NCI-H2107 (cell line): Measurements from ENCODE around the gene CLEC4F.
"Not testable (repeated sequence)": the region's sequence is repeated elsewhere in the genome, so short reads cannot be mapped to it uniquely, and the experiment has no call there.

Source experiments
- DNase-seq: peaks from one replicate; lab custom pipeline; 2025; lab: John Stamatoyannopoulos, UW

Gene CLEC4F

GRCh38 chr2:70826696-70827350, 6.4 kb upstream of the CLEC4F start:
- DNase-seq = no peak

GRCh38 chr2:70823249-70823648, 2.9 kb upstream of the CLEC4F start:
- no peak for DNase-seq

- DNase-seq = no peak
Measured at GRCh38 chr2:70822843-70823242, 2.4 kb upstream of the CLEC4F start.

- no peak for DNase-seq
Measured at GRCh38 chr2:70817284-70817954, 3.0 kb downstream of the CLEC4F start.

- DNase-seq = no peak
Measured at GRCh38 chr2:70816726-70817125, 3.7 kb downstream of the CLEC4F start.

- no peak for DNase-seq
Measured at GRCh38 chr2:70808983-70809958, 11.1 kb downstream of the CLEC4F start.

- no peak for DNase-seq
Measured at GRCh38 chr2:70807828-70808118, 12.6 kb downstream of the CLEC4F start.

- no peak for DNase-seq
Measured at GRCh38 chr2:70807102-70807827, 13.1 kb downstream of the CLEC4F start.

- DNase-seq = no peak
Measured at GRCh38 chr2:70806620-70807019, 13.8 kb downstream of the CLEC4F start.

- peak; percentile 21 for DNase-seq
Measured at GRCh38 chr2:70806013-70806412, 14.4 kb downstream of the CLEC4F start.

- DNase-seq = no peak
Measured at GRCh38 chr2:70801607-70802263, 18.7 kb downstream of the CLEC4F start.

GRCh38 chr2:70799706-70800105, 20.7 kb downstream of the CLEC4F start:
- DNase-seq = no peak

GRCh38 chr2:70797996-70798395, 22.4 kb downstream of the CLEC4F start:
- not testable (repeated sequence) for DNase-seq

- no peak for DNase-seq
Measured at GRCh38 chr2:70797506-70797905, 22.9 kb downstream of the CLEC4F start.

GRCh38 chr2:70796262-70796661, 24.1 kb downstream of the CLEC4F start:
- DNase-seq = no peak

GRCh38 chr2:70795164-70795995, 25.0 kb downstream of the CLEC4F start:
- DNase-seq = no peak

- DNase-seq = no peak
Measured at GRCh38 chr2:70793450-70793849, 26.9 kb downstream of the CLEC4F start.

- DNase-seq = no peak
Measured at GRCh38 chr2:70790136-70790828, 30.1 kb downstream of the CLEC4F start, which contains the start of gene FIGLA. TSS of gene FIGLA (minus strand) at chr2:70790643. CDS start at chr2:70790638, 5 bp downstream.

GRCh38 chr2:70789304-70790135, 30.9 kb downstream of the CLEC4F start:
- peak; percentile 68 for DNase-seq
